Stimulated activated CD8-positive, alpha-beta memory T cell treated with anti-CD3 and anti-CD28 coated beads, Interleukin-4, amount 100 ng/mL, for 1 hour (primary cell): ENCODE measurements around the gene CDRT4.

Experiments
- DNase-seq, 2 donors: peaks; one replicate each; pipeline ENCODE4 v3.0.0-alpha.2; 2020; ENCODE audit warnings: low read depth in 2 of 2, low spot score in 1 of 2

CDRT4 gene

GRCh38 chr17:15397620-15398019, 69.8 kb downstream of the CDRT4 start:
- DNase-seq: no peak

GRCh38 chr17:15395091-15395490, 72.3 kb downstream of the CDRT4 start:
- no peak for DNase-seq

GRCh38 chr17:15393414-15393813, 74.0 kb downstream of the CDRT4 start:
- no peak for DNase-seq

GRCh38 chr17:15392326-15392741, 75.1 kb downstream of the CDRT4 start:
- no peak for DNase-seq

- DNase-seq: no peak
Observed at GRCh38 chr17:15388356-15389041, 78.9 kb downstream of the CDRT4 start.

GRCh38 chr17:15386083-15386482, 81.3 kb downstream of the CDRT4 start:
- no peak for DNase-seq
